GM12865 (cell line): ENCODE measurements around the gene SPTLC3.

ENCODE experiments used
- DNase-seq: peaks from one replicate; pipeline ENCODE4 v3.0.0; 2010; ENCODE audit warnings: low read depth
- H3K4me3 ChIP-seq: 2 replicates; pipeline ENCODE4 v1.5.1; 2011; ENCODE audit warnings: mild to moderate bottlenecking, low read depth, low read length, control low read depth
- CTCF ChIP-seq: IDR thresholded peaks from 2 replicates; pipeline ENCODE4 v1.5.1; 2011; ENCODE audit warnings: low read length, control low read depth, low read depth, inconsistent platforms; ENCODE audit not compliant: insufficient read depth; ENCODE audit errors: missing control alignments

Gene SPTLC3

GRCh38 chr20:13037727-13038126 is 29.0 kb downstream of the SPTLC3 start:
- no peak overlapping the region for H3K4me3 ChIP-seq
- no peak for TF ChIP-seq CTCF
- DNase-seq: no peak

- H3K4me3 ChIP-seq: no peak overlapping the region
- TF ChIP-seq CTCF: no peak
- DNase-seq: no peak
These were observed 33.0 kb downstream of the SPTLC3 start for GRCh38 chr20:13041574-13042457.

GRCh38 chr20:13042458-13042794 is 33.7 kb downstream of the SPTLC3 start:
- peak; percentile 1 for DNase-seq
- no peak overlapping the region for H3K4me3 ChIP-seq
- TF ChIP-seq CTCF: no peak

- TF ChIP-seq CTCF: no peak
- no peak for DNase-seq
- no peak overlapping the region for H3K4me3 ChIP-seq
These were observed 37.6 kb downstream of the SPTLC3 start for GRCh38 chr20:13046409-13046808.

GRCh38 chr20:13054011-13054410 is 45.2 kb downstream of the SPTLC3 start:
- no peak for DNase-seq
- no peak for TF ChIP-seq CTCF
- no peak overlapping the region for H3K4me3 ChIP-seq

GRCh38 chr20:13058666-13059389 is 50.1 kb downstream of the SPTLC3 start:
- H3K4me3 ChIP-seq: no peak overlapping the region
- no peak for DNase-seq
- no peak for TF ChIP-seq CTCF
